GM12878 (cell line): ENCODE results near the gene HMGB4. TPM values are rescaled to one million over a fixed set of nuclear protein-coding genes. Genes with fewer than 3 reads are reported as not detected.

ENCODE experiments used
- ATAC-seq: fragments of 200-7000 bp; cut with Tn5 transposase; 3 replicates; pipeline ENCODE4 v1.9.1; 2020; ENCODE audit warnings: mild to moderate bottlenecking, moderate library complexity
- BruUV-seq: library from RNA; stranded (reverse); fragments of 400-500 nt; replicated peaks from 2 replicates; lab custom pipeline; 2021; lab: Mats Ljungman, UMichigan
- CTCF ChIA-PET: fragments of 300-600 bp; sonication (Branson Sonifier 250); formaldehyde crosslinking; extraction: SDS; loops from one replicate; lab custom pipeline; 2021; ENCODE audit warnings: inconsistent platforms; lab: Yijun Ruan, JAX
- POLR2A ChIA-PET: fragments of 350-600 bp; formaldehyde crosslinking; extraction: SDS; loops from one replicate; lab custom pipeline; 2021; ENCODE audit warnings: inconsistent platforms; lab: Charles Lee
- RAD21 ChIA-PET: fragments of 300-600 bp; sonication (Branson Sonifier 250); formaldehyde crosslinking; loops from one replicate; lab custom pipeline; 2023; ENCODE audit warnings: antibody characterized with exemption; ENCODE audit not compliant: unreplicated experiment; lab: Charles Lee
- SMC1A ChIA-PET: fragments of 300-600 bp; sonication (Branson Sonifier 250); formaldehyde crosslinking; loops from one replicate; lab custom pipeline; 2023; ENCODE audit not compliant: unreplicated experiment, uncharacterized antibody; lab: Charles Lee
- DNase-seq: peaks from one replicate; pipeline ENCODE4 v3.0.0-alpha.2; 2011; ENCODE audit warnings: low read depth, low spot score
- FAIRE-seq: peaks from 3 replicates; lab custom pipeline; 2011; peaks lifted over from hg19 to GRCh38; lab: Jason Lieb, UNC
- H2AFZ ChIP-seq: 2 replicates; pipeline ENCODE4 v1.6.0; 2011; ENCODE audit warnings: low read depth, low read length, control low read depth; ENCODE audit not compliant: control insufficient read depth
- H3K27ac ChIP-seq: 2 replicates; pipeline ENCODE4 v1.5.1; 2011; ENCODE audit warnings: control low read depth; ENCODE audit not compliant: control insufficient read depth, insufficient read depth
- H3K27me3 ChIP-seq, 2 experiments: replicated peaks in 1 of 2; 2 replicates each; pipeline versions ENCODE4 v1.6.0 to v1.6.1; 2011; ENCODE audit warnings: low read length in 1 of 2; ENCODE audit not compliant: control insufficient read depth in 2 of 2, insufficient read depth in 2 of 2
- H3K36me3 ChIP-seq, 2 experiments: 2 replicates each; pipeline ENCODE4 v1.5.1; 2011; ENCODE audit warnings: low read length in 1 of 2; ENCODE audit not compliant: control insufficient read depth in 2 of 2, insufficient read depth in 2 of 2
- H3K4me1 ChIP-seq: 2 replicates; pipeline ENCODE4 v1.6.1; 2011; ENCODE audit warnings: mild to moderate bottlenecking, low read length, moderate library complexity, mixed read lengths; ENCODE audit not compliant: control insufficient read depth, insufficient read depth
- H3K4me2 ChIP-seq: 2 replicates; pipeline ENCODE4 v1.6.0; 2011; ENCODE audit warnings: control low read depth; ENCODE audit not compliant: control insufficient read depth, insufficient read depth
- H3K4me3 ChIP-seq: fragments of 200-600 bp; sonication (generic); 2 replicates; pipeline ENCODE4 v1.5.1; 2016
- H3K79me2 ChIP-seq: 2 replicates; pipeline ENCODE4 v1.6.0; 2011; ENCODE audit warnings: low read length; ENCODE audit not compliant: control insufficient read depth, insufficient read depth
- H3K9ac ChIP-seq: 2 replicates; pipeline ENCODE4 v1.8.0; 2011; ENCODE audit warnings: low read length, control low read depth, mixed read lengths; ENCODE audit not compliant: control insufficient read depth, insufficient read depth
- H3K9me3 ChIP-seq: replicated peaks from 3 replicates; pipeline ENCODE4 v1.5.1; 2011; ENCODE audit warnings: mild to moderate bottlenecking, low read length; ENCODE audit not compliant: control insufficient read depth, insufficient read depth
- H4K20me1 ChIP-seq: 2 replicates; pipeline ENCODE4 v1.6.0; 2011; ENCODE audit not compliant: control insufficient read depth, insufficient read depth
- ASH2L ChIP-seq: fragments of 300-600, 200-600 bp; sonication (generic); IDR thresholded peaks from 2 replicates; pipeline ENCODE4 v1.6.1; 2017; ENCODE audit warnings: low read depth, mild to moderate bottlenecking, borderline replicate concordance
- BHLHE40 ChIP-seq, 2 experiments: fragments of 450-650 bp in 1 of 2; IDR thresholded peaks; 2 replicates each; pipeline ENCODE4 v1.6.1; 2011 to 2017; ENCODE audit warnings: low read depth in 2 of 2, borderline replicate concordance in 1 of 2, improper control_type of control experiment in 1 of 2, low read length in 1 of 2, mild to moderate bottlenecking in 1 of 2
- ESRRA ChIP-seq: IDR thresholded peaks from 2 replicates; pipeline ENCODE4 v1.6.1; 2012; ENCODE audit warnings: mild to moderate bottlenecking, low read length, improper control_type of control experiment
- HDGF ChIP-seq: fragments of 450-650 bp; IDR thresholded peaks from 2 replicates; pipeline ENCODE4 v1.6.1; 2016; ENCODE audit warnings: antibody characterized with exemption
- NFYA ChIP-seq: IDR thresholded peaks from 2 replicates; pipeline ENCODE4 v1.6.1; 2011; ENCODE audit warnings: low read depth, mild to moderate bottlenecking, low read length, improper control_type of control experiment, borderline replicate concordance
- POLR2AphosphoS5 ChIP-seq: IDR thresholded peaks from 2 replicates; pipeline ENCODE4 v1.6.1; 2011; ENCODE audit warnings: mild to moderate bottlenecking, low read length, inconsistent platforms
- RBBP5 ChIP-seq: fragments of 200-600 bp; sonication (generic); conservative IDR thresholded peaks from 2 replicates; pipeline ENCODE4 v1.6.1; 2016
- REST ChIP-seq: IDR thresholded peaks from 2 replicates; pipeline ENCODE4 v1.6.1; 2012; ENCODE audit warnings: mild to moderate bottlenecking, low read depth, low read length
- RUNX3 ChIP-seq: IDR thresholded peaks from 2 replicates; pipeline ENCODE4 v1.6.1; 2012; ENCODE audit warnings: low read length, inconsistent platforms
- SRF ChIP-seq, 2 experiments: IDR thresholded peaks; 2 replicates each; pipeline ENCODE4 v1.6.1; 2011; ENCODE audit warnings: low read depth in 2 of 2, low read length in 2 of 2, mild to moderate bottlenecking in 1 of 2, moderate library complexity in 1 of 2
- WGBS: methylation state at CpG from one replicate; pipeline ENCODE4 v1.1.6; 2016; ENCODE audit warnings: low lambda C conversion rate; ENCODE audit not compliant: insufficient replicate concordance, insufficient coverage; ENCODE audit errors: missing lambda C conversion rate; 5-methylcytosine and 5-hydroxymethylcytosine counted together
- in situ Hi-C: fragments of 300-500 bp; cut with MboI; formaldehyde crosslinking; loops from 9 replicates; pipeline ENCODE4 v1.14.3; 2018; ENCODE audit warnings: mixed read lengths
- intact Hi-C: fragments of 100-400 bp; cut with micrococcal nuclease; formaldehyde crosslinking; loops from one replicate; pipeline ENCODE4 v1.14.2; 2022; ENCODE audit not compliant: unreplicated experiment
- polyA plus RNA-seq, 11 experiments: library from polyadenylated mRNA; depleted of rRNA in 4 of 11; unstranded in 6 of 11; stranded (reverse) in 5 of 11; fragments of >200 nt; fragmentation: Nextera tagmentation in 4 of 11; fragmentation: Illumina TruSeq in 1 of 11; extraction: Ambion mirVana in 4 of 11; extraction: Trizol in 1 of 11; gene quantifications; 1 replicate in 1 of 11; 2 replicates in 10 of 11; pipeline versions ENCODE4 v1.2.1 to v1.2.3, GENCODE V29; 2011 to 2016; ENCODE audit warnings: inconsistent platforms in 2 of 11, missing spikeins in 2 of 11, low read depth in 1 of 11
- total RNA-seq, 4 experiments: library from RNA; depleted of rRNA in 3 of 4; stranded (reverse); fragments of >200 nt in 3 of 4; fragmentation: Illumina TruSeq in 1 of 4; extraction: Trizol in 1 of 4; gene quantifications; 2 replicates each; pipeline versions ENCODE4 v1.2.1 to v1.2.3, GENCODE V29; 2013 to 2021
- TF ChIP-seq, protein P1 (sequence below): fragments of 450-650 bp; IDR thresholded peaks from 2 replicates; pipeline ENCODE4 v1.6.1; 2017; ENCODE audit warnings: mild to moderate bottlenecking, moderate library complexity
- TF ChIP-seq, protein P2 (sequence below): fragments of 450-650 bp; formaldehyde crosslinking; IDR thresholded peaks from 2 replicates; pipeline ENCODE4 v1.5.0; 2022; ENCODE audit warnings: mild to moderate bottlenecking, missing genetic modification characterization

HMGB4 gene
- total and polyA plus RNA-seq, 10 of the 15 experiments (the other 5 are each of a cell fraction or from before 2014, with no cell fraction given): not detected

- Histone ChIP-seq H3K4me3 (no peak overlapping the region), H3K9me3 (no peaks in the 10 kb centered on the region), H3K27ac (no peak overlapping the region), H3K79me2 (no peaks in the 10 kb centered on the region), H3K27me3 (no peaks in the 10 kb centered on the region; a peak in 2 of 4 replicates), H4K20me1 (no peaks in the 10 kb centered on the region), H3K9ac (no peak overlapping the region), H2AFZ (no peak overlapping the region), H3K4me1 (no peaks in the 10 kb centered on the region), H3K4me2 (no peak overlapping the region), H3K36me3 (no peaks in the 10 kb centered on the region)
- FAIRE-seq: no peak
- WGBS: 0% methylated on average over 1 of the region's 1 CpG
- no peak for DNase-seq
- ChIA-PET CTCF (no interaction called here), RAD21 (no interaction called here), POLR2A (interaction anchor here (0.6 to 0.7 kb wide), 2 partner anchors 154 to 359 kb away, joined by 3 to 5 read pairs; no protein-coding TSS in a partner anchor), SMC1A (no interaction called here)
- BruUV-seq: no TSS peak
- ATAC-seq: no peak
- in situ Hi-C loops (no loop called here), intact Hi-C loops (no loop called here)
- TF ChIP-seq ESRRA (no peak), RUNX3 (no peak), ASH2L (no peak), BHLHE40 (IDR thresholded peaks at IDR 0.05; ENCODE audit: borderline replicate concordance in 1 of 2, low read depth in 2 of 2, low read length in 1 of 2) (no peak), REST (no peak), POLR2AphosphoS5 (no peak), SRF (IDR thresholded peaks at IDR 0.05; ENCODE audit: low read depth in 2 of 2, low read length in 2 of 2) (no peak), RBBP5 (no peak), HDGF (no peak), NFYA (no peak)
- TF ChIP-seq, protein P1, sequence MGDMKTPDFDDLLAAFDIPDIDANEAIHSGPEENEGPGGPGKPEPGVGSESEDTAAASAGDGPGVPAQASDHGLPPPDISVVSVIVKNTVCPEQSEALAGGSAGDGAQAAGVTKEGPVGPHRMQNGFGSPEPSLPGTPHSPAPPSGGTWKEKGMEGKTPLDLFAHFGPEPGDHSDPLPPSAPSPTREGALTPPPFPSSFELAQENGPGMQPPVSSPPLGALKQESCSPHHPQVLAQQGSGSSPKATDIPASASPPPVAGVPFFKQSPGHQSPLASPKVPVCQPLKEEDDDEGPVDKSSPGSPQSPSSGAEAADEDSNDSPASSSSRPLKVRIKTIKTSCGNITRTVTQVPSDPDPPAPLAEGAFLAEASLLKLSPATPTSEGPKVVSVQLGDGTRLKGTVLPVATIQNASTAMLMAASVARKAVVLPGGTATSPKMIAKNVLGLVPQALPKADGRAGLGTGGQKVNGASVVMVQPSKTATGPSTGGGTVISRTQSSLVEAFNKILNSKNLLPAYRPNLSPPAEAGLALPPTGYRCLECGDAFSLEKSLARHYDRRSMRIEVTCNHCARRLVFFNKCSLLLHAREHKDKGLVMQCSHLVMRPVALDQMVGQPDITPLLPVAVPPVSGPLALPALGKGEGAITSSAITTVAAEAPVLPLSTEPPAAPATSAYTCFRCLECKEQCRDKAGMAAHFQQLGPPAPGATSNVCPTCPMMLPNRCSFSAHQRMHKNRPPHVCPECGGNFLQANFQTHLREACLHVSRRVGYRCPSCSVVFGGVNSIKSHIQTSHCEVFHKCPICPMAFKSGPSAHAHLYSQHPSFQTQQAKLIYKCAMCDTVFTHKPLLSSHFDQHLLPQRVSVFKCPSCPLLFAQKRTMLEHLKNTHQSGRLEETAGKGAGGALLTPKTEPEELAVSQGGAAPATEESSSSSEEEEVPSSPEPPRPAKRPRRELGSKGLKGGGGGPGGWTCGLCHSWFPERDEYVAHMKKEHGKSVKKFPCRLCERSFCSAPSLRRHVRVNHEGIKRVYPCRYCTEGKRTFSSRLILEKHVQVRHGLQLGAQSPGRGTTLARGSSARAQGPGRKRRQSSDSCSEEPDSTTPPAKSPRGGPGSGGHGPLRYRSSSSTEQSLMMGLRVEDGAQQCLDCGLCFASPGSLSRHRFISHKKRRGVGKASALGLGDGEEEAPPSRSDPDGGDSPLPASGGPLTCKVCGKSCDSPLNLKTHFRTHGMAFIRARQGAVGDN: no peak
- TF ChIP-seq, protein P2, sequence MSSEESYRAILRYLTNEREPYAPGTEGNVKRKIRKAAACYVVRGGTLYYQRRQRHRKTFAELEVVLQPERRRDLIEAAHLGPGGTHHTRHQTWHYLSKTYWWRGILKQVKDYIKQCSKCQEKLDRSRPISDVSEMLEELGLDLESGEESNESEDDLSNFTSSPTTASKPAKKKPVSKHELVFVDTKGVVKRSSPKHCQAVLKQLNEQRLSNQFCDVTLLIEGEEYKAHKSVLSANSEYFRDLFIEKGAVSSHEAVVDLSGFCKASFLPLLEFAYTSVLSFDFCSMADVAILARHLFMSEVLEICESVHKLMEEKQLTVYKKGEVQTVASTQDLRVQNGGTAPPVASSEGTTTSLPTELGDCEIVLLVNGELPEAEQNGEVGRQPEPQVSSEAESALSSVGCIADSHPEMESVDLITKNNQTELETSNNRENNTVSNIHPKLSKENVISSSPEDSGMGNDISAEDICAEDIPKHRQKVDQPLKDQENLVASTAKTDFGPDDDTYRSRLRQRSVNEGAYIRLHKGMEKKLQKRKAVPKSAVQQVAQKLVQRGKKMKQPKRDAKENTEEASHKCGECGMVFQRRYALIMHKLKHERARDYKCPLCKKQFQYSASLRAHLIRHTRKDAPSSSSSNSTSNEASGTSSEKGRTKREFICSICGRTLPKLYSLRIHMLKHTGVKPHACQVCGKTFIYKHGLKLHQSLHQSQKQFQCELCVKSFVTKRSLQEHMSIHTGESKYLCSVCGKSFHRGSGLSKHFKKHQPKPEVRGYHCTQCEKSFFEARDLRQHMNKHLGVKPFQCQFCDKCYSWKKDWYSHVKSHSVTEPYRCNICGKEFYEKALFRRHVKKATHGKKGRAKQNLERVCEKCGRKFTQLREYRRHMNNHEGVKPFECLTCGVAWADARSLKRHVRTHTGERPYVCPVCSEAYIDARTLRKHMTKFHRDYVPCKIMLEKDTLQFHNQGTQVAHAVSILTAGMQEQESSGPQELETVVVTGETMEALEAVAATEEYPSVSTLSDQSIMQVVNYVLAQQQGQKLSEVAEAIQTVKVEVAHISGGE (CRISPR knock-in tag): no peak
These were observed 40.0 kb upstream of the HMGB4 start for GRCh38 chr1:33823830-33824229.
